22Rv1 (cell line): ENCODE measurements around the gene PEX10.

ENCODE experiments used
- ZFX ChIP-seq: fragments of 450-650 bp; IDR thresholded peaks from 2 replicates; pipeline ENCODE4 v1.6.1; 2017; ENCODE audit warnings: antibody characterized with exemption, borderline replicate concordance
- TF ChIP-seq, protein P1 (sequence below): fragments of 450-650 bp; IDR thresholded peaks from 2 replicates; pipeline ENCODE4 v1.5.1; 2017; ENCODE audit warnings: mild to moderate bottlenecking

DNA sequence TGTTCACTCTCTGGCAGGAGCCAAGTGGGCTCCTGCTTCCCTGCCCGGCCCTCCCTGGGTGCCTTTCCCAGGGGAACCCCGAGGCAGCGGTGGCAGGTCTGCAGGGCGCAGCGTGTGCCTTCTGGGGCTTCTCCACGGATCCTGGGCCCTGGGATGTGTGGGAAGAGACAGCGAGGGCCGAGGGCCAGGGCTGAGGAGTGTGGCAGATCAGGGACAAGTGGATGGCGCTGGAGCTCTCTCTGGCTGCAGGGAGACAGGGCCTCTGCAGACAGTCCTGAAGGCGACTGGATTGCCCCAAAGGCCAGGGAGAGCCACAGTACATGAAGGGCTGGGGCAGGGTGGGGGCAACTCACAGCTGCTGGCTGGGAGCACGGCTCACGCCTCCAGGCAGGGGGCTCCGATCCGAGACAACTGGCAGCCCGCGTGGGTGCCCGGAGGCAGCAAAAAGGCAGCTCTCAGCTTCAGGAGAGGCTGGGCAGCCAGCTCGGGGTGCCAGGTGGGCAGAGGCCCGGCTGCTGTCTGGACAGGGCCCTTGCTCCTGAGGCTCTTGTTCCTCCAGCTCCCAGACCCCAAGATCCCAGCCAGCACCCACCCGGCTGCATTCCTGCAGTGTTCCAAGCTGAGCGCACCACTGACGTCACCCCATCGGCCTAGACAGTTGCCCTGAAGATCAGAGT lies 37.0 kb downstream of the PEX10 start:
- TF ChIP-seq, protein P1, sequence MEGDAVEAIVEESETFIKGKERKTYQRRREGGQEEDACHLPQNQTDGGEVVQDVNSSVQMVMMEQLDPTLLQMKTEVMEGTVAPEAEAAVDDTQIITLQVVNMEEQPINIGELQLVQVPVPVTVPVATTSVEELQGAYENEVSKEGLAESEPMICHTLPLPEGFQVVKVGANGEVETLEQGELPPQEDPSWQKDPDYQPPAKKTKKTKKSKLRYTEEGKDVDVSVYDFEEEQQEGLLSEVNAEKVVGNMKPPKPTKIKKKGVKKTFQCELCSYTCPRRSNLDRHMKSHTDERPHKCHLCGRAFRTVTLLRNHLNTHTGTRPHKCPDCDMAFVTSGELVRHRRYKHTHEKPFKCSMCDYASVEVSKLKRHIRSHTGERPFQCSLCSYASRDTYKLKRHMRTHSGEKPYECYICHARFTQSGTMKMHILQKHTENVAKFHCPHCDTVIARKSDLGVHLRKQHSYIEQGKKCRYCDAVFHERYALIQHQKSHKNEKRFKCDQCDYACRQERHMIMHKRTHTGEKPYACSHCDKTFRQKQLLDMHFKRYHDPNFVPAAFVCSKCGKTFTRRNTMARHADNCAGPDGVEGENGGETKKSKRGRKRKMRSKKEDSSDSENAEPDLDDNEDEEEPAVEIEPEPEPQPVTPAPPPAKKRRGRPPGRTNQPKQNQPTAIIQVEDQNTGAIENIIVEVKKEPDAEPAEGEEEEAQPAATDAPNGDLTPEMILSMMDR = no peak
- no peak for TF ChIP-seq ZFX
